Gastrocnemius medialis (tissue), 4 donors: ENCODE results near the gene ZNF598.

Source experiments
- POLR2A ChIP-seq, 2 donors: fragments of 450-650 bp; IDR thresholded peaks; one replicate each; pipeline ENCODE4 v1.6.1; 2017; ENCODE audit warnings: antibody characterized with exemption in 2 of 2, mild to moderate bottlenecking in 2 of 2, moderate library complexity in 2 of 2
- TF ChIP-seq, protein P1 (sequence below), 5 experiments: fragments of 450-650 bp in 3 of 5; fragments of 200-600 bp in 2 of 5; sonication (generic) in 2 of 5; IDR thresholded peaks in 4 of 5; conservative IDR thresholded peaks in 1 of 5; 1 replicate in 4 of 5; 2 replicates in 1 of 5; pipeline ENCODE4 v1.5.1; 2016 to 2019; ENCODE audit warnings: antibody characterized with exemption in 5 of 5, mild to moderate bottlenecking in 3 of 5, moderate library complexity in 3 of 5

DNA sequence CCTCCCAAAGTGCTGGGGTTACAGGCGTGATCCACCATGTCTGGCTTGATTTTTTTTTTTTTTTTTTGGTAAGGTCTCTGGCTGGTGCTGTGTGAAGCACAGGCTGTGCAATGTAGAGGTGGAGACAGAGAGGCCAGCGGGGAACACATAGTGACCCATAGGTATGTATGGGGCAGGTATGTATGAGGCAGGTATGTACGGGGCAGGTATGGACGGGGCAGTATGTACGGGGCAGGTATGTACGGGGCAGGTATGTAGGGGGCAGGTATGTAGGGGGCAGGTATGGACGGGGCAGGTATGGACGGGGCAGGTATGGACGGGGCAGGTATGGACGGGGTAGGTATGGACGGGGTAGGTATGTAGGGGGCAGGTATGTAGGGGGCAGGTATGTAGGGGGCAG is 60.1 kb downstream of the ZNF598 start:
- TF ChIP-seq, protein P1, sequence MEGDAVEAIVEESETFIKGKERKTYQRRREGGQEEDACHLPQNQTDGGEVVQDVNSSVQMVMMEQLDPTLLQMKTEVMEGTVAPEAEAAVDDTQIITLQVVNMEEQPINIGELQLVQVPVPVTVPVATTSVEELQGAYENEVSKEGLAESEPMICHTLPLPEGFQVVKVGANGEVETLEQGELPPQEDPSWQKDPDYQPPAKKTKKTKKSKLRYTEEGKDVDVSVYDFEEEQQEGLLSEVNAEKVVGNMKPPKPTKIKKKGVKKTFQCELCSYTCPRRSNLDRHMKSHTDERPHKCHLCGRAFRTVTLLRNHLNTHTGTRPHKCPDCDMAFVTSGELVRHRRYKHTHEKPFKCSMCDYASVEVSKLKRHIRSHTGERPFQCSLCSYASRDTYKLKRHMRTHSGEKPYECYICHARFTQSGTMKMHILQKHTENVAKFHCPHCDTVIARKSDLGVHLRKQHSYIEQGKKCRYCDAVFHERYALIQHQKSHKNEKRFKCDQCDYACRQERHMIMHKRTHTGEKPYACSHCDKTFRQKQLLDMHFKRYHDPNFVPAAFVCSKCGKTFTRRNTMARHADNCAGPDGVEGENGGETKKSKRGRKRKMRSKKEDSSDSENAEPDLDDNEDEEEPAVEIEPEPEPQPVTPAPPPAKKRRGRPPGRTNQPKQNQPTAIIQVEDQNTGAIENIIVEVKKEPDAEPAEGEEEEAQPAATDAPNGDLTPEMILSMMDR (IDR thresholded peaks at IDR 0.05 in 4 of 5, conservative IDR thresholded peaks at IDR 0.05 in 1 of 5) = no peak
- no peak for TF ChIP-seq POLR2A (IDR thresholded peaks at IDR 0.05)
